ENCODE results near the gene ZNHIT2. TPM values are rescaled to one million over a fixed set of nuclear protein-coding genes. Genes with fewer than 3 reads are reported as not detected.

ZNHIT2 gene
- total and polyA plus RNA-seq, 2 of the 8 experiments (the other 6 are each of a cell fraction or from before 2014, with no cell fraction given) = 13.0 to 16.1 TPM

- TF ChIP-seq CHD7 (IDR thresholded peaks at IDR 0.05; ENCODE audit: insufficient replicate concordance, low read length) (no peak), RXRA (IDR thresholded peaks at IDR 0.05; ENCODE audit: insufficient read depth, low read depth, low read length) (no peak), TAF7 (optimal IDR thresholded peaks at IDR 0.05; ENCODE audit: borderline replicate concordance, low read depth, low read length) (no peak), SP1 (IDR thresholded peaks at IDR 0.05; ENCODE audit: low read depth, low read length) (no peak), CTBP2 (IDR thresholded peaks at IDR 0.05; ENCODE audit: borderline replicate concordance, insufficient read depth, insufficient read length, low read length) (no peak), E2F6 (IDR thresholded peaks at IDR 0.05) (no peak), SIN3A (conservative IDR thresholded peaks at IDR 0.05 in 1 of 2, IDR thresholded peaks at IDR 0.05 in 1 of 2; ENCODE audit: low read depth in 1 of 2, low read length in 2 of 2) (no peak), YY1 (IDR thresholded peaks at IDR 0.05; ENCODE audit: low read depth, low read length) (no peak), GTF2F1 (IDR thresholded peaks at IDR 0.05; ENCODE audit: borderline replicate concordance, low read depth, low read length) (no peak), CREB1 (IDR thresholded peaks at IDR 0.05) (no peak)
Observed at GRCh38 chr11:65118097-65118837, 766 bp upstream of the ZNHIT2 start (continued).
